Endothelial cell of umbilical vein (primary cell): ENCODE measurements around the gene HSPA1A. TPM values are rescaled to one million over a fixed set of nuclear protein-coding genes. Genes with fewer than 3 reads are reported as not detected.
A peak's percentile ranks its signal among the peaks of the same experiment; 100 is the strongest.

Experiments used
- BruUV-seq: library from RNA; stranded (reverse); fragments of 400-500 nt; replicated peaks from 2 replicates; lab custom pipeline; 2021; lab: Mats Ljungman, UMichigan
- CTCF ChIA-PET: fragments of 300-600, 350-600 bp; sonication (Branson Sonifier 250); formaldehyde crosslinking; loops from one replicate; lab custom pipeline; 2021; ENCODE audit warnings: antibody characterized with exemption, inconsistent platforms; lab: Charles Lee
- POLR2A ChIA-PET: fragments of 300-600, 350-600 bp; sonication (Branson Sonifier 250); formaldehyde crosslinking; loops from one replicate; lab custom pipeline; 2021; ENCODE audit warnings: antibody characterized with exemption, inconsistent platforms; lab: Charles Lee
- DNase-seq: peaks from one replicate; pipeline ENCODE4 v3.0.0-alpha.2; 2011; ENCODE audit warnings: low read depth, low spot score
- FAIRE-seq: peaks from 2 replicates; lab custom pipeline; 2011; peaks lifted over from hg19 to GRCh38; lab: Jason Lieb, UNC
- H2AFZ ChIP-seq: 2 replicates; pipeline ENCODE4 v1.6.0; 2012; ENCODE audit warnings: low read depth, low read length, control low read depth, inconsistent platforms
- H3K27ac ChIP-seq: 2 replicates; pipeline ENCODE4 v1.5.1; 2011; ENCODE audit warnings: low read depth, mild to moderate bottlenecking, control low read depth, low read length, moderate library complexity; ENCODE audit not compliant: insufficient read depth
- H3K27me3 ChIP-seq, 2 experiments: 2 replicates each; pipeline versions ENCODE4 v1.6.0 to v1.6.1; 2011; ENCODE audit warnings: low read length in 2 of 2, mixed read lengths in 1 of 2; ENCODE audit not compliant: control insufficient read depth in 2 of 2, insufficient read depth in 2 of 2
- H3K36me3 ChIP-seq, 2 experiments: 2 replicates in 1 of 2; 3 replicates in 1 of 2; pipeline ENCODE4 v1.5.1; 2011; ENCODE audit warnings: low read length in 2 of 2, mild to moderate bottlenecking in 1 of 2, moderate library complexity in 1 of 2; ENCODE audit not compliant: control insufficient read depth in 2 of 2, insufficient read depth in 2 of 2; ENCODE audit errors: extremely low read depth in 1 of 2
- H3K4me1 ChIP-seq: 3 replicates; pipeline ENCODE4 v1.5.1; 2011; ENCODE audit warnings: mild to moderate bottlenecking, low read length; ENCODE audit not compliant: control insufficient read depth, insufficient read depth; ENCODE audit errors: extremely low read depth
- H3K4me2 ChIP-seq: 2 replicates; pipeline ENCODE4 v1.6.1; 2011; ENCODE audit warnings: low read length, control low read depth, mixed read lengths; ENCODE audit not compliant: insufficient read depth
- H3K4me3 ChIP-seq, 3 experiments: fragments of 200-600 bp in 1 of 3; sonication (generic), shearing (Covaris generic) in 1 of 3; replicated peaks in 1 of 3; 2 replicates each; pipeline ENCODE4 v1.5.1; 2011 to 2016; ENCODE audit warnings: control low read depth in 3 of 3, low read length in 3 of 3, mild to moderate bottlenecking in 2 of 3, inconsistent platforms in 1 of 3, low read depth in 1 of 3, moderate library complexity in 1 of 3; ENCODE audit not compliant: insufficient read depth in 1 of 3
- H3K79me2 ChIP-seq: 2 replicates; pipeline ENCODE4 v1.6.0; 2012; ENCODE audit warnings: low read length, inconsistent platforms; ENCODE audit not compliant: control insufficient read depth, insufficient read depth
- H3K9ac ChIP-seq: replicated peaks from 2 replicates; pipeline ENCODE3; 2011; ENCODE audit warnings: low read length, control low read depth; ENCODE audit not compliant: insufficient read depth; ENCODE audit errors: extremely low read depth
- H3K9me1 ChIP-seq: replicated peaks from 3 replicates; pipeline ENCODE4 v1.6.0; 2011; ENCODE audit warnings: mild to moderate bottlenecking, low read length; ENCODE audit not compliant: control insufficient read depth, insufficient read depth; ENCODE audit errors: extremely low read depth
- H3K9me3 ChIP-seq: replicated peaks from 2 replicates; pipeline ENCODE4 v1.5.1; 2012; ENCODE audit warnings: low read length, inconsistent platforms; ENCODE audit not compliant: control insufficient read depth, insufficient read depth
- H4K20me1 ChIP-seq: replicated peaks from 2 replicates; pipeline ENCODE3; 2011; ENCODE audit warnings: mild to moderate bottlenecking, low read length; ENCODE audit not compliant: control insufficient read depth, insufficient read depth; ENCODE audit errors: extremely low read depth
- CTCF ChIP-seq, 2 donors: IDR thresholded peaks; 1 replicate in 1 of 2; 2 replicates in 1 of 2; pipeline ENCODE4 v1.5.1; 2011; ENCODE audit warnings: low read length in 2 of 2, mild to moderate bottlenecking in 2 of 2, moderate library complexity in 2 of 2, control low read depth in 1 of 2, inconsistent platforms in 1 of 2, low read depth in 1 of 2; ENCODE audit not compliant: insufficient read depth in 1 of 2; ENCODE audit errors: extremely low read depth in 1 of 2
- EZH2 ChIP-seq: IDR thresholded peaks from 2 replicates; pipeline ENCODE4 v1.6.1; 2012; ENCODE audit warnings: borderline replicate concordance, low read depth, mild to moderate bottlenecking, moderate library complexity, low read length, inconsistent platforms; ENCODE audit not compliant: severe bottlenecking
- FOS ChIP-seq: IDR thresholded peaks from 2 replicates; pipeline ENCODE4 v1.6.1; 2011; ENCODE audit warnings: mild to moderate bottlenecking, low read length, moderate library complexity, borderline replicate concordance; ENCODE audit not compliant: insufficient read depth
- JUN ChIP-seq: IDR thresholded peaks from 2 replicates; pipeline ENCODE4 v1.6.1; 2011; ENCODE audit warnings: borderline replicate concordance, low read depth; ENCODE audit not compliant: insufficient read length, insufficient read depth
- MYC ChIP-seq: IDR thresholded peaks from one replicate; pipeline ENCODE4 v1.6.1; 2011; ENCODE audit warnings: mild to moderate bottlenecking, low read depth, low read length
- POLR2A ChIP-seq: IDR thresholded peaks from 2 replicates; pipeline ENCODE4 v1.6.1; 2012; ENCODE audit warnings: low read depth, mild to moderate bottlenecking, control low read depth, low read length
- POLR2AphosphoS5 ChIP-seq: IDR thresholded peaks from 2 replicates; pipeline ENCODE4 v1.6.1; 2012; ENCODE audit warnings: low read depth, mild to moderate bottlenecking, control low read depth, low read length, moderate library complexity; ENCODE audit not compliant: insufficient read depth
- dilution Hi-C: fragments of 300-500 bp; cut with MboI; formaldehyde crosslinking; loops from one replicate; pipeline ENCODE4 v1.15.0; 2019; ENCODE audit warnings: low sequenced_read_pairs; ENCODE audit not compliant: extremely low pct_ligation_motif_present
- intact Hi-C: fragments of 100-400 bp; cut with micrococcal nuclease; formaldehyde crosslinking; loops from one replicate; pipeline ENCODE4 v1.10.0; 2022
- polyA plus RNA-seq, 4 experiments: library from polyadenylated mRNA; depleted of rRNA in 3 of 4; stranded (reverse) in 3 of 4; unstranded in 1 of 4; fragments of >200 nt; gene quantifications; 2 replicates each; pipeline versions ENCODE4 v1.2.1 to v1.2.3, GENCODE V29; 2011 to 2012; ENCODE audit warnings: missing spikeins in 1 of 4
- total RNA-seq: library from RNA; stranded (reverse); gene quantifications from 2 replicates; pipeline ENCODE4 v1.2.3, GENCODE V29; 2021
- TF ChIP-seq, protein P1 (sequence below): IDR thresholded peaks from 2 replicates; pipeline ENCODE4 v1.6.1; 2011; ENCODE audit not compliant: insufficient read depth, insufficient read length

HSPA1A gene
- total and polyA plus RNA-seq, 2 donors (not counting 3 experiments of a cell fraction or from before 2014, with no cell fraction given), result 56.0 to 58.3 TPM

GRCh38 chr6:31805939-31806469 lies 9.3 kb upstream of the HSPA1A start:
- Histone ChIP-seq H3K27ac (peak overlapping the region; percentile 42), H3K9me3 (no peaks in the 10 kb centered on the region), H3K36me3 (peaks cover 3% of the 10 kb centered on the region in 2 experiments), H3K4me2 (peak overlapping the region; percentile 96), H3K4me3 (peak overlapping the region; percentile 77 to 88 (median 87)), H3K79me2 (peaks cover 24% of the 10 kb centered on the region), H2AFZ (peak overlapping the region; percentile 70), H3K9me1 (no peaks in the 10 kb centered on the region), H4K20me1 (no peaks in the 10 kb centered on the region), H3K9ac (peak overlapping the region; percentile 87), H3K4me1 (peaks cover 11% of the 10 kb centered on the region), H3K27me3 (no peaks in the 10 kb centered on the region)
- DNase-seq (no peak), FAIRE-seq (peak; percentile 50)
- ChIA-PET CTCF (interaction anchor here (1.0 to 3.1 kb wide), 13 partner anchors 9 to 115 kb away, joined by 3 to 28 read pairs (median 9); partner anchors contain the start of genes DDAH2, HSPA1A, HSPA1B and HSPA1L), POLR2A (interaction anchor here (0.6 to 2.4 kb wide), 8 partner anchors 9 to 36 kb away, joined by 3 to 32 read pairs (median 6); partner anchors contain the start of genes HSPA1A, HSPA1B, HSPA1L and VARS1)
- no TSS peak for BruUV-seq
- no peak for TF ChIP-seq FOS
- dilution Hi-C loops, result no loop called here
- intact Hi-C loops, result loop anchor here (1.0 kb wide), 1 partner anchor 10 kb away; no protein-coding TSS in a partner anchor

DNA sequence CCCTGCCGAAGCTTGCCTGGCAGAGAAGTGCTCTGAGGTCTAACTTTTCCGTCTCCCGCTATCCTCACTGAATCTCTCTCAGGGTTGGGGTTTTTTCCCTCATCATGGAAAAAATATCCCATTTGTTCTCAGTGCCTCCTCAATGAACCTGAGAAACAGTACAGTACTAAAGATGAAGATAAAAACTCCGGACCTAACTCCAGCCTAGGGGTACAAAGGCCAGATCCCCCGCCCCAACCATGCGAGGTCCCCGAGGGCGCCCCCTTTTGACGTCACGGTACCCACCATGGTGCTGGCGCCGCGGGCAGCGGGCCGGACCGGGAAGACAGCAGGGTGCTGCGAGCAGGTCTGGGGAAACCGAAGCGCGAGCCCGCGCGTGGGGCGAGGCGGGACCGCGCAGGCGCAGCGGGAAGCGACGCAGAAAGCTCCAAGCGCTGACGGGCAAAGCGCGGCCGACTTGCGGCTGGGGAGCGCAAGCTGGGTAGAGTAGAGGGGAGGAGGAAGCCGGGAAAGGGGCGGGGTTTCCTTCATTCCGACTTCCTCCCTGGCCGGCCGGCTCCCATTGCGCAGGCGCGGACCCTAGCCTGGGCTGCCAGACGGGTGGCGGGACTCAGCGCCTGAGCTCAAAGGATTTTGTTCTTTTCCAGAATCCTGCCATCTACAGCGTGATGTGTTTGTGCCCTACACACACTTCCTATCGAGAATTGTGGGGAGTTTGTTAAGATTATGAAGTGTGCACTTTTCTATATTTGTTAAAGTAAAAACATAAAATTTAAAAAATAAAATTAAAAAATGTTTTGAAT lies 8.7 kb upstream of the HSPA1A start, which contains the start of gene LSM2:
Gene LSM2, minus strand, starts transcription at position 497 of the 803 bp plus-strand sequence. Its CDS starts 209 bp downstream, at position 288.
- peak within 1 kb of the TSS; percentile 96 for H3K4me2 ChIP-seq
- TF ChIP-seq POLR2A (peak; percentile 94), FOS (no peak), MYC (no peak), CTCF (IDR thresholded peaks at IDR 0.05; ENCODE audit: extremely low read depth in 1 of 2, insufficient read depth in 1 of 2, low read depth in 1 of 2, low read length in 2 of 2) (peak in 1 of 2 donors; percentile 25), POLR2AphosphoS5 (peak; percentile 94), JUN (no peak), EZH2 (no peak)
- TF ChIP-seq, protein P1, sequence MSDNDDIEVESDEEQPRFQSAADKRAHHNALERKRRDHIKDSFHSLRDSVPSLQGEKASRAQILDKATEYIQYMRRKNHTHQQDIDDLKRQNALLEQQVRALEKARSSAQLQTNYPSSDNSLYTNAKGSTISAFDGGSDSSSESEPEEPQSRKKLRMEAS, result no peak
- peaks cover 3% of the 10 kb centered on the region in 2 experiments for H3K36me3 ChIP-seq
- intact Hi-C loops (loop anchor here (1.0 kb wide), 1 partner anchor 10 kb away; no protein-coding TSS in a partner anchor), dilution Hi-C loops (no loop called here)
- POLR2A ChIA-PET, result interaction anchor here (0.6 to 2.4 kb wide), 10 partner anchors 8 to 142 kb away, joined by 3 to 32 read pairs (median 4); partner anchors contain the start of genes GPANK1, HSPA1A, HSPA1B and HSPA1L
- peaks cover 11% of the 10 kb centered on the region for H3K4me1 ChIP-seq
- H4K20me1 ChIP-seq, result no peaks in the 10 kb centered on the region
- peak within 1 kb of the TSS; percentile 87 for H3K9ac ChIP-seq
- H2AFZ ChIP-seq, result peak within 1 kb of the TSS; percentile 70
- H3K79me2 ChIP-seq, result peaks cover 24% of the 10 kb centered on the region
- no peaks in the 10 kb centered on the region for H3K9me1 ChIP-seq
- H3K9me3 ChIP-seq, result no peaks in the 10 kb centered on the region
- peak; percentile 98 for DNase-seq
- peak; percentile 98 for FAIRE-seq
- peak within 1 kb of the TSS; percentile 77 to 88 (median 87) for H3K4me3 ChIP-seq
- peak within 1 kb of the TSS; percentile 42 for H3K27ac ChIP-seq
- CTCF ChIA-PET, result interaction anchor here (0.7 to 3.1 kb wide), 24 partner anchors 8 to 338 kb away, joined by 3 to 28 read pairs (median 4); partner anchors contain the start of genes ABHD16A, DDAH2, GPANK1 and HSPA1A
- H3K27me3 ChIP-seq, result no peaks in the 10 kb centered on the region
- TSS peak; percentile 65 for BruUV-seq
